ENCODE data around the gene ETNPPL.

The ETNPPL gene

GRCh38 chr4:108694423-108694822 is 68.4 kb downstream of the ETNPPL start:
- Histone ChIP-seq H3K79me2 (ENCODE audit: insufficient read depth, low read length) (no peaks in the 10 kb centered on the region), H3K4me2 (ENCODE audit: low read depth, low read length, poor library complexity, severe bottlenecking) (no peak overlapping the region), H3K27ac (ENCODE audit: low read depth, low read length) (no peak overlapping the region), H3K27me3 (ENCODE audit: low read length) (no peaks in the 10 kb centered on the region), H3F3A (ENCODE audit: insufficient read depth) (no peaks in the 10 kb centered on the region), H3K9ac (ENCODE audit: low read length) (no peak overlapping the region), H3K9me2 (replicated peaks; ENCODE audit: insufficient read depth, low read length) (no peaks in the 10 kb centered on the region), H2AFZ (ENCODE audit: low read depth, low read length, severe bottlenecking) (no peak overlapping the region), H3K36me3 (ENCODE audit: low read length) (no peaks in the 10 kb centered on the region), H3K9me3 (ENCODE audit: insufficient read depth, low read length) (no peaks in the 10 kb centered on the region), H4K20me1 (ENCODE audit: low read depth, low read length) (no peaks in the 10 kb centered on the region), H3K4me3 (ENCODE audit: insufficient read depth, low read length, poor library complexity, severe bottlenecking) (no peak overlapping the region)
- TF ChIP-seq CTCF (IDR thresholded peaks at IDR 0.05; ENCODE audit: insufficient read depth, low read length, poor library complexity, severe bottlenecking) (no peak), EZH2phosphoT487 (conservative IDR thresholded peaks at IDR 0.05; ENCODE audit: low read length) (no peak)

GRCh38 chr4:108693819-108694218 is 69.0 kb downstream of the ETNPPL start:
- no peak overlapping the region for H3K4me3 ChIP-seq (ENCODE audit: insufficient read depth, low read length, poor library complexity, severe bottlenecking)
- no peaks in the 10 kb centered on the region for H3K9me3 ChIP-seq (ENCODE audit: insufficient read depth, low read length)
- H3K9ac ChIP-seq (ENCODE audit: low read length) = no peak overlapping the region
- TF ChIP-seq CTCF (IDR thresholded peaks at IDR 0.05; ENCODE audit: insufficient read depth, low read length, poor library complexity, severe bottlenecking) = no peak
- TF ChIP-seq EZH2phosphoT487 (conservative IDR thresholded peaks at IDR 0.05; ENCODE audit: low read length) = no peak
- no peaks in the 10 kb centered on the region for H4K20me1 ChIP-seq (ENCODE audit: low read depth, low read length)
- no peaks in the 10 kb centered on the region for H3K79me2 ChIP-seq (ENCODE audit: insufficient read depth, low read length)
- no peak overlapping the region for H3K4me2 ChIP-seq (ENCODE audit: low read depth, low read length, poor library complexity, severe bottlenecking)
- H3K27ac ChIP-seq (ENCODE audit: low read depth, low read length) = no peak overlapping the region
- H3F3A ChIP-seq (ENCODE audit: insufficient read depth) = no peaks in the 10 kb centered on the region
- H2AFZ ChIP-seq (ENCODE audit: low read depth, low read length, severe bottlenecking) = no peak overlapping the region
- no peaks in the 10 kb centered on the region for H3K9me2 ChIP-seq (replicated peaks; ENCODE audit: insufficient read depth, low read length)
- no peaks in the 10 kb centered on the region for H3K36me3 ChIP-seq (ENCODE audit: low read length)
- H3K27me3 ChIP-seq (ENCODE audit: low read length) = no peaks in the 10 kb centered on the region

GRCh38 chr4:108693211-108693610 is 69.6 kb downstream of the ETNPPL start:
- H3K9ac ChIP-seq (ENCODE audit: low read length) = no peak overlapping the region
- TF ChIP-seq CTCF (IDR thresholded peaks at IDR 0.05; ENCODE audit: insufficient read depth, low read length, poor library complexity, severe bottlenecking) = no peak
- TF ChIP-seq EZH2phosphoT487 (conservative IDR thresholded peaks at IDR 0.05; ENCODE audit: low read length) = no peak
- no peak overlapping the region for H3K27ac ChIP-seq (ENCODE audit: low read depth, low read length)
- H3K79me2 ChIP-seq (ENCODE audit: insufficient read depth, low read length) = no peaks in the 10 kb centered on the region
- H3K9me2 ChIP-seq (replicated peaks; ENCODE audit: insufficient read depth, low read length) = no peaks in the 10 kb centered on the region
- no peak overlapping the region for H2AFZ ChIP-seq (ENCODE audit: low read depth, low read length, severe bottlenecking)
- no peaks in the 10 kb centered on the region for H3K9me3 ChIP-seq (ENCODE audit: insufficient read depth, low read length)
- H3K36me3 ChIP-seq (ENCODE audit: low read length) = no peaks in the 10 kb centered on the region
- no peaks in the 10 kb centered on the region for H3F3A ChIP-seq (ENCODE audit: insufficient read depth)
- no peaks in the 10 kb centered on the region for H4K20me1 ChIP-seq (ENCODE audit: low read depth, low read length)
- H3K4me2 ChIP-seq (ENCODE audit: low read depth, low read length, poor library complexity, severe bottlenecking) = no peak overlapping the region
- H3K4me3 ChIP-seq (ENCODE audit: insufficient read depth, low read length, poor library complexity, severe bottlenecking) = no peak overlapping the region
- H3K27me3 ChIP-seq (ENCODE audit: low read length) = no peaks in the 10 kb centered on the region

Data from SU-DHL-6 (cell line).